GM21447 (cell line): Measurements from ENCODE around the gene PCCA.
"Not testable (repeated sequence)": the region's sequence is repeated elsewhere in the genome, so short reads cannot be mapped to it uniquely, and the experiment has no call there.

ENCODE experiments used
- ATAC-seq: cut with Tn5 transposase; IDR thresholded peaks from one replicate; pipeline ENCODE4 v1.9.1; 2021; ENCODE audit not compliant: unreplicated experiment

PCCA gene

DNA sequence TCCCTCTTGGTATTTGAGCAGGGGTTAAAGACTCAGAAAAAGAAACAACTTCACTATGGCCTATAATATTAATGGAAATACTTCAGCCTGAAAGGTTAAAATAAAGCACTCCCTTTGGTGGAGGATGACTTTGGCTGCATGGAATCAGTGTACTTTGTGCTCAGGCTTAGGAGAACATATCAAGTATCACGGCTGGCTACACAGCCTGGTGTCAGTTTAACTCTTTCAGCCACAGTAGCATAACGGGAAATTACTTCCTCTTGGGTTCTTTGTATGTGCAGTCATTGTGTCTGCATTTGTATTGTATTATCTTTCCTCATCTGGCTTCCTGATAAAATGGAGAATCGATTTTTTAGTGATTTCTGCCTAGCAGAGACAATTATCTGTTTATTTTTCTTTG lies 260.7 kb downstream of the PCCA start:
- ATAC-seq: no peak

GRCh38 chr13:100350601-100351000 lies 261.7 kb downstream of the PCCA start:
- no peak for ATAC-seq

DNA sequence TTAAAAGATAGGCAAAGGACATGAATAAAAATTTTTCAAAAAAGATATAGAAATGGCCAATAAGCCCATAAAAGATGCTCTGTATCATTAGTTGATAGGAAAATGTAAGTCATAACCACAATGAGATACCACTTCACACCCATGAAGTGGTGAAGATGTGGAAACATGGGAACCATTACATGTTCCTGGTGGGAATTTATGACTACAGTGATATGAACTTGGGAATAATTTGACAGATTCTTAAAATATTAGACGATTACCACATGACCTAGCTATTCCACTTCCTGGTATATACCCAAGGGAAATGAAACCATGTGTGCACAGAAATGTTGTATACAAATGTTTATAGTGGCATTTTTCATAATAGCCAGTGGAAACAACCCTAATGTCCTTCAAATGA lies 267.5 kb downstream of the PCCA start:
- ATAC-seq: no peak

DNA sequence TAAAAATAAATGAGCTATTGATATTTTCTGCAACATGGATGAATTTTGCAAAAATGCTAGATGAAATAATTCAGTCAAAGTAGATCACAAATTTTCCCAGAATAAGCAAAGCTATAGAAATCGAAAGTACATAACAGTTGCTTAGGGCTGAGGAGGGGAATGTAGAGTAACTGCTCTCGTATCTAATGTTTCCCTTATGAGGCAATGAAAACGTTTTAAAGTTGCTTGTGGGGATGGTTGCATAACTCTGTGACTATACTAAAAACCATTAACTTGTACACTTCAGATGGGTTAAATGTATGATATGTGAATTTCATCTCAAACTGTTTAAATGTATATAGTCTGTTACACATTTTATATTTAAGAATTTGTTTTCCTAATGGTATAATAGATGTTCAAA lies 268.0 kb downstream of the PCCA start:
- ATAC-seq: no peak

GRCh38 chr13:100357764-100358163 lies 268.9 kb downstream of the PCCA start:
- ATAC-seq: no peak

- no peak for ATAC-seq
Measured at GRCh38 chr13:100361504-100361903, 272.6 kb downstream of the PCCA start.

DNA sequence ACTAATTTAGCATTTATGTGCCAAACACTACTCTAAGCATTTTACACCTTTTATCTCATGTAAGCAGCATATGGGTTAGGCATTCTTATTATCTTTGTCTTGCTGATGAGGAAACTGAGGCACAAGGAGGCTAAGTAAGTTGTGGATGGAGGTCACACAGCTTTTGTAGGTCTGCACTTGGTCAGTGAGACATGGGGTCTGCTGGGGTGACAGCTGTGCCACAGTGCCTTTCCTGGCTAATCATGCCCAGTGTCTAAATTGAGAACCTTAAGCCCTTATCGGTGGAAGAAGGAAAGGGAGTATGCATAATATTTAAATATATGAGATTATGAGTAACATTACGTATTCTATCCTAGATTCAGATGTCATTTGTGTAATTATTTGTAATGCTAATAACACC lies 273.5 kb downstream of the PCCA start:
- ATAC-seq: no peak

- no peak for ATAC-seq
Measured at GRCh38 chr13:100362781-100363180, 273.9 kb downstream of the PCCA start.

DNA sequence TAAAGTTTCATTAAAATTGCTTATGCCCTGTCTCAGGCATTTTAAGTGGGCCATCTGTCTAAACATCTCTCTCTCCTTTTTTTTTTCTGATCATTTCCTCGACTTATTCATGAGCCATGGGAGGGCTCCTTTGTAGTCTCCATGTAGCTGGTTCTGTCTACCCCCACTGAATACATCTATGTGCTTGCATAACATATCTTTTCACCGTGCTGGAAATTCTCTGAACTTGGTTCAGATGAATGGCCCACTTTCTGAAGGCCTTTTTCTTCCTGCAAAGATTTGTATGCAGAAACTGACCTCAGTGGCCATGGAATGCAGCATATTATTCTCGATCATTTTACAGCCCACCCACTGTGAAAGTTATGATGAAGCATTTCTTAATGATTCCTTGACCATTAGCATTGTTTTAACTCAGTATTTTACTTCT lies 274.4 kb downstream of the PCCA start:
- no peak for ATAC-seq

- ATAC-seq: no peak
Measured at GRCh38 chr13:100363874-100364273, 275.0 kb downstream of the PCCA start.

- ATAC-seq: no peak
Measured at GRCh38 chr13:100364591-100364990, 275.7 kb downstream of the PCCA start.

DNA sequence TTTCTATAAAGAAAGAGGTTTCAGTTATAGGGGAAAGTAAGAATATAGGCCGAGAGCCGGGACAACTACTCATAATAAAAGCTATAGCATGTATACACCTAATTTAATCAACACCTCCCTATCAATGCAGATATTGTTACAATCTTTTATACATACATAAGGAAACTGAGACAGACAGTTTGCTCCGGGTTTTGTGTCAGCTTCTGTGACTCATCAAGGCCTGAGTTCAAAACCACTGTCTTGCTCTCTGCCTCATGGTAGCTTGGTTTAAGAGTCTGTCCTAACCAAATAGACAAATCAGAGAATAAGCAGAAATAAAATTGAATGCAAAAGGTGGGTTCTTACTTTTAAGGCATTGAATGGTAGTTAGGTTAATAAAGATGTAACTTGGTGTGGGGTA lies 276.8 kb downstream of the PCCA start:
- no peak for ATAC-seq

- no peak for ATAC-seq
Measured at GRCh38 chr13:100378533-100378932, 289.6 kb downstream of the PCCA start.

DNA sequence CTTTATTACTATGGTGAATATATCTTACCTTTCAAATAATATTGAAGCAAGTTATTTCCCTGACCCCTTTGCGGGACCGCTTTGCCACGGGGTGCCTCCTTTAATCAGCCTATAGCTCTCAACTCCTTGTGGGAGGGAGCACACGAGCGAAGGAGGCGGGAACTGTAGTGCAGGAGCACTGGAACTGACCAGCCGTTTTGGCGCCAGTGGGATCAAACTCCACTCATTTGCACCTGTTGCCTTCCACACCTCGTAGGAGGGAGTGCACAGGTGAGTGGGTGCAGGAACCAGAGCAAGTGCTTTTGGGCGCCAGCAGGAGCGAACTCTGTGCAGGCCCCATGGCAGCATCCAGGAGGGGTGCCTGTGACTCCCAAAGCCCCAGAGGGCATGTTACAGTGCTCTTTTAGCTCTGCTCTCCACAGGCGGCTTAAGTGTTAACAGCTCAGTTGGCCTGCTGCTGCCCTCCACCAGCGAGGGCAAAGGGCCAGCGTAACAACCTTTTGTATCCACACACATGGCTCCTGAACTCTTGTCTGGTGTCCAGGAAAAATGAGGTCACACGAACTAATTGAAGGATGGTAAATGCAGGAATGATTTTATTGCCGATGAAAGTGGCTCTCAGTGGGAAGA lies 292.8 kb downstream of the PCCA start:
- ATAC-seq: no peak

GRCh38 chr13:100382785-100383184 lies 293.9 kb downstream of the PCCA start:
- ATAC-seq: no peak

DNA sequence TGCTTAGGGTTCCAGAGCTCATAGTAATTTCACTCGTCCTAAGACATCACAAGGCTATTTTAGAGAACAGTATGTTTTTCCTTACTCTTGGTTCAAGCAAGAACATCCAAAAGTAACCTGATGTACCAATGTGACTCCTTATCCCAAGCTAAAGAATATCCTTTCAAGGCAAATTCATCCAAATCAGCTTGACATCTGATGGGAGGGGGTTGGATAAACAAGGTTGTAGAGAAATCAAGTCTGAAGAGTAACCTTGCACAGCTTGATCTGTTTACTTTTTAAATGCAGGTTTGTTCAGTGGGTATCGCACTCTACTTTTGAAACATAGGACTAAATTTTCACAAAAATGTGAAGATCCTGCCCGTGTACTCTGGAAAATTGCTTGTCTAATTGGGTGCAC lies 298.5 kb downstream of the PCCA start:
- ATAC-seq: no peak

- not testable (repeated sequence) for ATAC-seq
Measured at GRCh38 chr13:100388150-100388549, 299.3 kb downstream of the PCCA start.

DNA sequence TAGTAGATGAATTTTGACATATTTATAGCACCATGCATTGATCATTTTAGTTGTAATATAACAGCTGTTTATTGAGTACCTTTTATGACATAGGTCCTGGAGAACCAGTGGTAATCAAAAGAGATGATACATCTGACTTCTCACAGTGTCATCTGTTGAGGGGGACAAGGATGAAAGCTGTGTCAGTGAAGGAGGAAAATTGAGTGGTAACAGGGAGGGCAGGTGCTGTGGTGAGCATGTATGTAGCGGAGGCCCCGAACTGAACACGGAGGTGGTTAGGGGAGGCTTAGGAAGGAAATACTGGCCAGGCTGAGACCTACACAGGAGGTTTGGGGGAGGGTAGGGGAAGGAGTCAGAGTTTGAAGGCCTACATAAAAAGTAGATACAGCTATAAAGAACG lies 300.0 kb downstream of the PCCA start:
- no peak for ATAC-seq

DNA sequence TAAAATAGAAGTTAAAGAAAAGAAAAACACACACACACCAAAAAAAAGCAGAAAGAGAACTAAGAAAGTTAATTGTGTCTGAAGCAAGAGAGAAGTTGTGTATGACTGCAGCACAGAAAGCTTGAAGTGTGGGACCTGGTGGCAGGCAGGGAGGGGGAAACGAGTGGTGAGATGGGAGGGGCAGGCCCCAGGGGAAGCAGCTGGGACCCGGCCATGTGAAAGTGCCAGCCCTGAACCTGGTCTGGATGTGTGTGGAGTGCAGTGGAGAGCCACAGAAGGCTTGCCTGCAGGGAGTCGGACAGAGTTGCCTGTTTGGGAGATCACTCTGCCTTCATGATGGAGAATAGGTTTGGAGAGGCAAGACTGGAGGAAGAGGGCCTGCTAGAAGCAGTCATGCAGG lies 300.7 kb downstream of the PCCA start:
- no peak for ATAC-seq

GRCh38 chr13:100392709-100393630 lies 304.1 kb downstream of the PCCA start:
- peak; percentile 66 for ATAC-seq

DNA sequence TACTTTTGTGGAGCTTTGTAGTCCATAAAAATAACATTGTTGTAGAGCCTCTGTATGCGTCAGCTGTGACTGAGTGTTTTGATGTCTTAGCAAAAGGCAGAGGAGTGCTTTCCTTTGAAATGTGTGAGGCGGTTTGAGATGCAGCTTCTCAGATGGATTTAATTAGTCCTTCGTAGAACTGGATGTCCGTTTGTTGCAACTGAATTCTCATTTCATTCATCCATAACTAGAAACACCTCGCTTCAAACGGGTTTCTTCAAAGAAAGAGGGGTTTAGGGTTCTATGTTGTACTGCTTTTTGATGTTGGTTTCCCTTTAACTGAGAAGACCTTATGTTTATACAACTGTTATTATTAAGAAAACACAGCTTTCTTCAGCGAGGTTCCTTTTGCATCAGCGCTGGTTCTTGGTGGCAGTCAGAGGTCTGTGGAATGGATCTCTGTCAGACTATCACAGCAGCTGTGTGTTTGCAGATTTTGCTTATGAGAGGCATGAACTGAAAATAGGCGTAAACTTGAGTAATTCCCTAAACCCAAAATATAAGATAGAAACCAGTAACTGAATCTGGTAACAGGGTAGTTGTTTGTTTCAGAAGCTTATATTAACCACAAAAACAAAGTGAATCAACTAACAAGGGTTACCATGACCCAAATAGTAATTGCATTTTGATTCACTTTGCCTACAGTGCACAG lies 305.3 kb downstream of the PCCA start:
- ATAC-seq: peak; percentile 87
